HL-60 (cell line): ENCODE measurements around the gene RCOR2.
A peak's percentile ranks its signal among the peaks of the same experiment; 100 is the strongest.

Experiments
- DNase-seq, 2 experiments: peaks; one replicate each; pipeline ENCODE4 v3.0.0-alpha.2; 2010 to 2020; ENCODE audit warnings: low read depth in 1 of 2, low spot score in 1 of 2
- H3K27ac ChIP-seq: fragments of 250-450 bp; sonication (Bioruptor Pico); replicated peaks from 2 replicates; pipeline ENCODE4 v1.5.1; 2020; ENCODE audit warnings: mild to moderate bottlenecking, moderate library complexity
- H3K27me3 ChIP-seq: fragments of 250-450 bp; sonication (Bioruptor Pico); 2 replicates; pipeline ENCODE4 v1.5.1; 2021; ENCODE audit warnings: mild to moderate bottlenecking, moderate library complexity; ENCODE audit not compliant: insufficient read depth, poor library complexity, severe bottlenecking
- H3K4me3 ChIP-seq: replicated peaks from 2 replicates; pipeline ENCODE4 v1.5.1; 2011; ENCODE audit warnings: mild to moderate bottlenecking, control low read depth, low read length; ENCODE audit not compliant: insufficient read depth
- GABPA ChIP-seq: IDR thresholded peaks from 2 replicates; pipeline ENCODE4 v1.6.1; 2012; ENCODE audit warnings: low read depth
- POLR2AphosphoS5 ChIP-seq: IDR thresholded peaks from 2 replicates; pipeline ENCODE4 v1.6.1; 2012; ENCODE audit warnings: low read depth
- SPI1 ChIP-seq: IDR thresholded peaks from 2 replicates; pipeline ENCODE4 v1.6.1; 2012; ENCODE audit warnings: low read depth, mild to moderate bottlenecking, borderline replicate concordance
- TF ChIP-seq, protein P1 (sequence below): IDR thresholded peaks from one replicate; pipeline ENCODE4 v1.5.1; 2011; ENCODE audit warnings: low read length, control low read depth, inconsistent platforms; ENCODE audit not compliant: insufficient read depth
- TF ChIP-seq, protein P2 (sequence below): IDR thresholded peaks from 2 replicates; pipeline ENCODE4 v1.6.1; 2012; ENCODE audit warnings: low read depth; ENCODE audit not compliant: insufficient replicate concordance

RCOR2 gene

GRCh38 chr11:63871962-63872799 lies 44.8 kb downstream of the RCOR2 start:
- peak overlapping the region; percentile 1; the same call in 1 of the 2 replicates for H3K27ac ChIP-seq
- peak; percentile 98 to 99 for DNase-seq
- no peaks in the 10 kb centered on the region for H3K27me3 ChIP-seq
- TF ChIP-seq SPI1 (peak; percentile 45; the same call in 1 of the 2 replicates), POLR2AphosphoS5 (peak; percentile 51), GABPA (0 out of 2 replicates have a peak, but pooled peaks have one; percentile 12)
- TF ChIP-seq, protein P1, sequence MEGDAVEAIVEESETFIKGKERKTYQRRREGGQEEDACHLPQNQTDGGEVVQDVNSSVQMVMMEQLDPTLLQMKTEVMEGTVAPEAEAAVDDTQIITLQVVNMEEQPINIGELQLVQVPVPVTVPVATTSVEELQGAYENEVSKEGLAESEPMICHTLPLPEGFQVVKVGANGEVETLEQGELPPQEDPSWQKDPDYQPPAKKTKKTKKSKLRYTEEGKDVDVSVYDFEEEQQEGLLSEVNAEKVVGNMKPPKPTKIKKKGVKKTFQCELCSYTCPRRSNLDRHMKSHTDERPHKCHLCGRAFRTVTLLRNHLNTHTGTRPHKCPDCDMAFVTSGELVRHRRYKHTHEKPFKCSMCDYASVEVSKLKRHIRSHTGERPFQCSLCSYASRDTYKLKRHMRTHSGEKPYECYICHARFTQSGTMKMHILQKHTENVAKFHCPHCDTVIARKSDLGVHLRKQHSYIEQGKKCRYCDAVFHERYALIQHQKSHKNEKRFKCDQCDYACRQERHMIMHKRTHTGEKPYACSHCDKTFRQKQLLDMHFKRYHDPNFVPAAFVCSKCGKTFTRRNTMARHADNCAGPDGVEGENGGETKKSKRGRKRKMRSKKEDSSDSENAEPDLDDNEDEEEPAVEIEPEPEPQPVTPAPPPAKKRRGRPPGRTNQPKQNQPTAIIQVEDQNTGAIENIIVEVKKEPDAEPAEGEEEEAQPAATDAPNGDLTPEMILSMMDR = peak; percentile 60
- TF ChIP-seq, protein P2, sequence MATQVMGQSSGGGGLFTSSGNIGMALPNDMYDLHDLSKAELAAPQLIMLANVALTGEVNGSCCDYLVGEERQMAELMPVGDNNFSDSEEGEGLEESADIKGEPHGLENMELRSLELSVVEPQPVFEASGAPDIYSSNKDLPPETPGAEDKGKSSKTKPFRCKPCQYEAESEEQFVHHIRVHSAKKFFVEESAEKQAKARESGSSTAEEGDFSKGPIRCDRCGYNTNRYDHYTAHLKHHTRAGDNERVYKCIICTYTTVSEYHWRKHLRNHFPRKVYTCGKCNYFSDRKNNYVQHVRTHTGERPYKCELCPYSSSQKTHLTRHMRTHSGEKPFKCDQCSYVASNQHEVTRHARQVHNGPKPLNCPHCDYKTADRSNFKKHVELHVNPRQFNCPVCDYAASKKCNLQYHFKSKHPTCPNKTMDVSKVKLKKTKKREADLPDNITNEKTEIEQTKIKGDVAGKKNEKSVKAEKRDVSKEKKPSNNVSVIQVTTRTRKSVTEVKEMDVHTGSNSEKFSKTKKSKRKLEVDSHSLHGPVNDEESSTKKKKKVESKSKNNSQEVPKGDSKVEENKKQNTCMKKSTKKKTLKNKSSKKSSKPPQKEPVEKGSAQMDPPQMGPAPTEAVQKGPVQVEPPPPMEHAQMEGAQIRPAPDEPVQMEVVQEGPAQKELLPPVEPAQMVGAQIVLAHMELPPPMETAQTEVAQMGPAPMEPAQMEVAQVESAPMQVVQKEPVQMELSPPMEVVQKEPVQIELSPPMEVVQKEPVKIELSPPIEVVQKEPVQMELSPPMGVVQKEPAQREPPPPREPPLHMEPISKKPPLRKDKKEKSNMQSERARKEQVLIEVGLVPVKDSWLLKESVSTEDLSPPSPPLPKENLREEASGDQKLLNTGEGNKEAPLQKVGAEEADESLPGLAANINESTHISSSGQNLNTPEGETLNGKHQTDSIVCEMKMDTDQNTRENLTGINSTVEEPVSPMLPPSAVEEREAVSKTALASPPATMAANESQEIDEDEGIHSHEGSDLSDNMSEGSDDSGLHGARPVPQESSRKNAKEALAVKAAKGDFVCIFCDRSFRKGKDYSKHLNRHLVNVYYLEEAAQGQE = no peak
- H3K4me3 ChIP-seq = no peak overlapping the region

DNA sequence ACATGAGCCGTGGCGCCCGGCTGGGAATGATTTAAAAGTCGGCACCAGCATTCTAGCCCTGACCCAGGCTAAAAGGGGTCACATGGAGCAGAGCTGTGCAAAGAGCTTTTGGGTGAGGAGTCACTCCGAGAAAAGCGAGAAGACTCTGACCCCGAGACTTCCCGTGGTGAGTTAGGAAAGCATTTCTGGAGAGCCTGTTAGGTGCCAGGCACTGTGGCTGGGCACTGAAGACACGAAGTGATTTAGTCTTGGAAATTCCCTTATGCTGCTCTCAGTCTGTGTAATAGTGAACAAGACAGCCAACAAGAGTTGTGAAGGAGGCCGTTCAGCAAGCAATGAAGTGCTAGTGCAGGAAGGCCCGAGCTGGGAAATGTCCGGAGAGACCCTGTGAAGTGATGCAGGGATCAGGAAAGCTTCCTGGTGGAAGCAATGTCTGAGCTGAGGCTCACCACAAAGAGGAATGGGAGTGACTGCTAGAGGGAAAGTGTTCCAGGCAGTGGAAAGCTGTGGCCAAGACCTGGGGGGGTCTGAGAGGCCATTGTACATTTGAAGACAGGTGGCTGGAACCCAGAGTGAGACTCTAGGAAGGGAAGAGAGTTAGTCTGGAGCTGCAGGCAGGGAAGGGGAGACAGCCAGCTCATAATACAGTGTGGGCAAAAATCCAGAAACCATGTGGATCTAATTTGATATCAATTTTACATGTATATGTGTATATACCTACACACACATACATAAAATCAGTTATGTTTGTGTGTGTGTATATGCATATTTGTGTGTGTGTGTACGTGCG lies 46.4 kb downstream of the RCOR2 start:
- no peak overlapping the region for H3K27ac ChIP-seq
- TF ChIP-seq GABPA = no peak
- TF ChIP-seq, protein P1 = no peak
- TF ChIP-seq, protein P2 = no peak
- TF ChIP-seq SPI1 = no peak
- no peak for TF ChIP-seq POLR2AphosphoS5
- no peak overlapping the region for H3K4me3 ChIP-seq
- DNase-seq = no peak
- no peaks in the 10 kb centered on the region for H3K27me3 ChIP-seq

DNA sequence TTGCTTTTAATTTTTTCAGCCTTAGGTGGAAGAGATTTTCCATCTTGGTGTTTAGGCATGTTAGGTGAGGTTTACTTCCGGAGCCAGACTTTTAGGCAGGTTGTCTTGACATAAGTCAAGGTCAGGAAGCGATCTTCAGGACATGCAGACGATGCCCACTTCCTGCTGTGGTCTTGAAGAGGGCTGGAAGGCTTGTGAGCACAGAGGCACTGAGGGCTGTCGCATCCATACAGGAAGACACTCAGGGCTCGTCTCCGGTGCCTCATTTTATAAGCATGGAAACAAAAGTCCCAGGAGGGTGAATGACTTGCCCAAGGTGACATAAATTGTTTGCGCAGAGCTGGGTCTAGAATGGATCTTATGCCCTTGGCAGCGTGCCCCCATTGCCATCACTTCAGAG lies 47.3 kb downstream of the RCOR2 start:
- Histone ChIP-seq H3K4me3 (no peak overlapping the region), H3K27me3 (no peaks in the 10 kb centered on the region), H3K27ac (no peak overlapping the region)
- DNase-seq = peak in 1 of 2 experiments; percentile 41
- no peak for TF ChIP-seq POLR2AphosphoS5
- TF ChIP-seq, protein P1 = no peak
- TF ChIP-seq, protein P2 = no peak
- no peak for TF ChIP-seq SPI1
- TF ChIP-seq GABPA = no peak
